Adrenal gland (tissue), 12 donors: ENCODE results near the gene MYT1. TPM values are rescaled to one million over a fixed set of nuclear protein-coding genes. Genes with fewer than 3 reads are reported as not detected.

Experiments
- DNase-seq, 7 donors: peaks; one replicate each; pipeline ENCODE4 v3.0.0-alpha.2; 2019 to 2020
- H3K27ac ChIP-seq, 5 donors: fragments of 200-600 bp; sonication (generic) in 4 of 5; 1 replicate in 3 of 5; 2 replicates in 2 of 5; pipeline versions ENCODE4 v1.5.1 to v1.8.0; 2016 to 2020; ENCODE audit warnings: mild to moderate bottlenecking in 1 of 5
- H3K27me3 ChIP-seq: fragments of 200-600 bp; 2 replicates; pipeline ENCODE4 v1.8.0; 2021
- H3K36me3 ChIP-seq, 2 donors: fragments of 200-600 bp; replicated peaks in 1 of 2; 1 replicate in 1 of 2; 2 replicates in 1 of 2; pipeline versions ENCODE4 v1.5.1 to v1.8.0; 2018 to 2022
- H3K4me1 ChIP-seq, 2 donors: fragments of 200-600 bp; replicated peaks in 1 of 2; 1 replicate in 1 of 2; 2 replicates in 1 of 2; pipeline versions ENCODE4 v1.5.1 to v1.8.0; 2018 to 2021
- H3K4me3 ChIP-seq, 4 donors: fragments of 200-600 bp; sonication (generic) in 3 of 4; one replicate each; pipeline ENCODE4 v1.5.1; 2016 to 2018
- H3K9me3 ChIP-seq, 3 donors: fragments of 200-600 bp; sonication (generic) in 1 of 3; replicated peaks in 1 of 3; 1 replicate in 2 of 3; 2 replicates in 1 of 3; pipeline versions ENCODE4 v1.5.1 to v1.8.0; 2016 to 2021
- CTCF ChIP-seq, 6 experiments: fragments of 450-650 bp in 4 of 6; fragments of 200-600 bp in 2 of 6; sonication (generic) in 1 of 6; IDR thresholded peaks; 1 replicate in 5 of 6; 2 replicates in 1 of 6; pipeline versions ENCODE4 v1.5.1 to v1.8.0; 2016 to 2021; ENCODE audit warnings: antibody characterized with exemption in 6 of 6, mild to moderate bottlenecking in 2 of 6, moderate library complexity in 1 of 6
- POLR2A ChIP-seq, 2 donors: fragments of 450-650 bp; IDR thresholded peaks; one replicate each; pipeline ENCODE4 v1.6.1; 2017; ENCODE audit warnings: antibody characterized with exemption in 2 of 2, mild to moderate bottlenecking in 2 of 2, moderate library complexity in 1 of 2
- WGBS, 4 donors: extraction: QIAGEN DNeasy Blood & Tissue Kit in 2 of 4; methylation state at CpG; one replicate each; pipeline versions ENCODE4 v1.1.5 to v1.1.7; 2013 to 2017; 5-methylcytosine and 5-hydroxymethylcytosine counted together
- intact Hi-C, 2 donors: fragments of 100-400 bp; cut with DNase I; formaldehyde crosslinking; loops; one replicate each; pipeline versions ENCODE4 v1.14.1 to v1.15.0; 2022 to 2023
- polyA plus RNA-seq, 3 donors: library from polyadenylated mRNA; stranded (reverse); fragments of 200-250 nt in 2 of 3; fragments of 350-450 nt in 1 of 3; fragmentation: Illumina TruSeq in 1 of 3; extraction: RNeasy Lipid Tissue Mini Kit (QIAGEN cat#74804) in 1 of 3; gene quantifications; one replicate each; pipeline ENCODE4 v1.2.3, GENCODE V29; 2013 to 2014
- total RNA-seq, 9 donors: library from RNA; depleted of rRNA in 4 of 9; stranded (reverse); fragments of >200 nt in 4 of 9; fragments of 120-200 nt in 1 of 9; fragmentation: NEBNext Ultra II Directional in 1 of 9; extraction: Animal tissue kit (Norgen Biotek cat#: 25700) in 1 of 9; gene quantifications; one replicate each; pipeline versions ENCODE4 v1.1.0 to v1.2.4, GENCODE V29; 2013 to 2023
- donor health status: healthy with polysubstance abuse.
- donor health status: Bipolar disorder and iron deficiency.
- donor health status: DM: yes; HTN: yes; CAD: no.
- donor health status: DM: no; HTN: no; CAD: no.
- donor health status: DM: no; HTN: no; CAD: no.
- donor health status: DM: yes; HTN: yes; CAD: no.

MYT1 gene
- total and polyA plus RNA-seq, 12 donors: 0.61 to 8.5 (median 2.7) TPM

GRCh38 chr20:64151633-64152530 lies 12.4 kb upstream of the MYT1 start:
- WGBS, 4 donors: 73 to 81% (median 79%) methylated on average over 19 to 24 of the region's 24 CpGs
- no peak overlapping the region for H3K27ac ChIP-seq
- intact Hi-C loops: no loop called here
- H3K9me3 ChIP-seq: no peaks in the 10 kb centered on the region
- H3K4me1 ChIP-seq: no peaks in the 10 kb centered on the region
- H3K4me3 ChIP-seq: no peak overlapping the region
- no peak for DNase-seq
- TF ChIP-seq CTCF (IDR thresholded peaks at IDR 0.05) (no peak), POLR2A (IDR thresholded peaks at IDR 0.05) (no peak)
- no peaks in the 10 kb centered on the region for H3K36me3 ChIP-seq
- no peaks in the 10 kb centered on the region for H3K27me3 ChIP-seq

- TF ChIP-seq CTCF (IDR thresholded peaks at IDR 0.05) (no peak), POLR2A (IDR thresholded peaks at IDR 0.05) (no peak)
- no peaks in the 10 kb centered on the region for H3K4me1 ChIP-seq
- H3K36me3 ChIP-seq: no peaks in the 10 kb centered on the region
- no peaks in the 10 kb centered on the region for H3K9me3 ChIP-seq
- 78 to 97% (median 85%) methylated on average over 1 to 9 of the region's 9 CpGs for WGBS, 4 donors
- no peak for DNase-seq
- no peak overlapping the region for H3K4me3 ChIP-seq
- no peaks in the 10 kb centered on the region for H3K27me3 ChIP-seq
- intact Hi-C loops: no loop called here
- no peak overlapping the region for H3K27ac ChIP-seq
These were observed 11.3 kb upstream of the MYT1 start for GRCh38 chr20:64152906-64153305.

- no peaks in the 10 kb centered on the region for H3K36me3 ChIP-seq
- DNase-seq: no peak
- H3K27me3 ChIP-seq: no peaks in the 10 kb centered on the region
- H3K4me3 ChIP-seq: no peak overlapping the region
- H3K27ac ChIP-seq: no peak overlapping the region
- 68 to 92% (median 88%) methylated on average over 2 of the region's 2 CpGs for WGBS, 4 donors
- H3K9me3 ChIP-seq: no peaks in the 10 kb centered on the region
- intact Hi-C loops: no loop called here
- TF ChIP-seq POLR2A (IDR thresholded peaks at IDR 0.05) (no peak), CTCF (IDR thresholded peaks at IDR 0.05) (no peak)
- no peaks in the 10 kb centered on the region for H3K4me1 ChIP-seq
These were observed 10.8 kb upstream of the MYT1 start for GRCh38 chr20:64153410-64153809.

- intact Hi-C loops: no loop called here
- no peaks in the 10 kb centered on the region for H3K4me1 ChIP-seq
- H3K4me3 ChIP-seq: no peak overlapping the region
- H3K9me3 ChIP-seq: no peaks in the 10 kb centered on the region
- H3K27me3 ChIP-seq: no peaks in the 10 kb centered on the region
- TF ChIP-seq CTCF (IDR thresholded peaks at IDR 0.05): no peak
- no peak for TF ChIP-seq POLR2A (IDR thresholded peaks at IDR 0.05)
- no peaks in the 10 kb centered on the region for H3K36me3 ChIP-seq
- H3K27ac ChIP-seq: peak overlapping the region in 1 of 5 donors; percentile 52
- 89 to 95% (median 89%) methylated on average over 8 to 20 of the region's 20 CpGs for WGBS, 4 donors
- DNase-seq: no peak
These were observed 10.2 kb upstream of the MYT1 start for GRCh38 chr20:64153861-64154589.
